ENCODE data around the gene TSPO. TPM values are rescaled to one million over a fixed set of nuclear protein-coding genes. Genes with fewer than 3 reads are reported as not detected.

TSPO gene
- total RNA-seq, 1 donor from 2014 or later, result 111 TPM

- DNase-seq, result no peak
These were observed 8.3 kb downstream of the TSPO start for GRCh38 chr22:43159484-43160178.

- DNase-seq, result no peak
These were observed 9.3 kb downstream of the TSPO start for GRCh38 chr22:43160497-43161126.

- no peak for DNase-seq
These were observed 11.2 kb downstream of the TSPO start for GRCh38 chr22:43162412-43163150.

- DNase-seq, result no peak
These were observed 12.0 kb downstream of the TSPO start for GRCh38 chr22:43163241-43163795.

GRCh38 chr22:43164636-43165035 lies 13.3 kb downstream of the TSPO start:
- DNase-seq, result no peak

GRCh38 chr22:43166132-43166930 lies 15.0 kb downstream of the TSPO start:
- no peak for DNase-seq

- no peak for DNase-seq
These were observed 15.7 kb downstream of the TSPO start for GRCh38 chr22:43167001-43167589.

- no peak for DNase-seq
These were observed 17.3 kb downstream of the TSPO start for GRCh38 chr22:43168471-43169309.

- DNase-seq, result no peak
These were observed 18.2 kb downstream of the TSPO start for GRCh38 chr22:43169310-43170130.

- no peak for DNase-seq
These were observed 18.7 kb downstream of the TSPO start for GRCh38 chr22:43170131-43170480.

GRCh38 chr22:43171019-43171491 lies 19.7 kb downstream of the TSPO start:
- no peak for DNase-seq

GRCh38 chr22:43171607-43172006 lies 20.2 kb downstream of the TSPO start:
- DNase-seq, result no peak

GRCh38 chr22:43172191-43172590 lies 20.8 kb downstream of the TSPO start:
- DNase-seq, result no peak

- DNase-seq, result no peak
These were observed 22.2 kb downstream of the TSPO start for GRCh38 chr22:43173566-43173965.

- no peak for DNase-seq
These were observed 22.8 kb downstream of the TSPO start for GRCh38 chr22:43173976-43174720.

GRCh38 chr22:43174941-43175531 lies 23.7 kb downstream of the TSPO start:
- no peak for DNase-seq

- no peak for DNase-seq
These were observed 24.7 kb downstream of the TSPO start for GRCh38 chr22:43176090-43176489.

- DNase-seq, result no peak
These were observed 26.1 kb downstream of the TSPO start for GRCh38 chr22:43177479-43177878.
